ENCODE data around the gene SPAAR.
"Not testable (repeated sequence)": the region's sequence is repeated elsewhere in the genome, so short reads cannot be mapped to it uniquely, and the experiment has no call there.

The SPAAR gene

DNA sequence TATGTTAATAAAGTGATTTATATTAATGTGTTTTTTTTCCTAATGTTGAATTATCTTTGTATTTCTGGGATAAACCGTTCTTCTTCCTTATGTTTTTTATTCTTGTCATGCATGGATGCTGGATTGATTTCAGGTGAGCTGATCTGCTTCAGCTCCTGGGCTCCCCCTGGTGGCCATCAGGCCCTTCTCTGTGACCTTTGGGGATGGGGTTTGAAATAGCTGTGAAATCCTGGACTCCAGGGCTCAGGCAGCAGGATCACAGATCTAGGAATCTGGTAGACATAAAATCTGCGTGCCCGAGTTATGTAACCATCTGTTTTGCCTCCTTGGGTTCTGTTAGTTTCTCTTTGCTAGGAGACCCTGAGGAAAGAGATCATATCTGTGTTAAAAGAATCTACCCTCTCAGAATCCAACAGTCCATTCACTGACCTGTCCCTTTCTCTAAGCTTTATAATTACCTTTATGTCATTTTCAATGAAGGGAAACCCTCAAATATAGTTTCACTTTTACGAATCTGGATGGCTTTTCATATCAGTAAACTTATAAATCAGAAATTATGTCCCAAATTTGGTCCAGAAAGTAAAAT, 26.9 kb upstream of the SPAAR start:
- H3K4me3 ChIP-seq (replicated peaks; ENCODE audit: low read depth, low read length): no peak overlapping the region
- DNase-seq (ENCODE audit: low read depth): peak; percentile 79
- TF ChIP-seq CTCF (IDR thresholded peaks at IDR 0.05; ENCODE audit: low read length, missing control alignments): peak; percentile 100

- DNase-seq (ENCODE audit: low read depth): peak; percentile 55
- TF ChIP-seq CTCF (IDR thresholded peaks at IDR 0.05; ENCODE audit: low read length, missing control alignments): no peak
- no peak overlapping the region for H3K4me3 ChIP-seq (replicated peaks; ENCODE audit: low read depth, low read length)
Observed at GRCh38 chr9:35882996-35883395, 26.3 kb upstream of the SPAAR start.

- DNase-seq (ENCODE audit: low read depth); H3K4me3 ChIP-seq (replicated peaks; ENCODE audit: low read depth, low read length): not testable (repeated sequence)
Observed at GRCh38 chr9:35884908-35885307, 24.4 kb upstream of the SPAAR start.

DNA sequence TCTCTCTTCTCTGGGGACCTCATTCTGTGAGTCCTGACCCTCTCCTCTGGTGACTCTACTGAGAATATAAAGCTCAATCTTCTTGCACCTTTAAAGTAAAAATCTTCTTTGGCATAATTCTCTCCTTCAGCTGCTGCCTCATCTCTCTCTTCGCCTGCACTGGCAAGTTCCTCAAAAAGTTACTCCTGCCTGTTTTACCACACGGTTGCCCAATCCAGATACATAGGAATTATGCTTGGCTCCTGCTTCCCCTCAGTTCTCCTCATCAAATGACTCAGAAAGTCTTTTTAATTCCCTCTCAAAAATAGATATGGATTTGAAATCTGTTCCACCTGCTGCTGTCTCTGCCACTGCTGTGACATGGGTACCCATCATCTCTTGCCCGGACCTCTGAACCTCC, 17.6 kb upstream of the SPAAR start:
- no peak for DNase-seq (ENCODE audit: low read depth)
- H3K4me3 ChIP-seq (replicated peaks; ENCODE audit: low read depth, low read length): no peak overlapping the region

GRCh38 chr9:35892051-35892450, 17.2 kb upstream of the SPAAR start:
- no peak for DNase-seq (ENCODE audit: low read depth)
- no peak overlapping the region for H3K4me3 ChIP-seq (replicated peaks; ENCODE audit: low read depth, low read length)
- no peak for TF ChIP-seq CTCF (IDR thresholded peaks at IDR 0.05; ENCODE audit: low read length, missing control alignments)

More for the DNA sequence above, 17.6 kb upstream of the SPAAR start:
- TF ChIP-seq CTCF (IDR thresholded peaks at IDR 0.05; ENCODE audit: low read length, missing control alignments): no peak

- TF ChIP-seq CTCF (IDR thresholded peaks at IDR 0.05; ENCODE audit: low read length, missing control alignments): no peak
- no peak overlapping the region for H3K4me3 ChIP-seq (replicated peaks; ENCODE audit: low read depth, low read length)
- no peak for DNase-seq (ENCODE audit: low read depth)
Observed at GRCh38 chr9:35896570-35896969, 12.7 kb upstream of the SPAAR start.

- DNase-seq (ENCODE audit: low read depth); H3K4me3 ChIP-seq (replicated peaks; ENCODE audit: low read depth, low read length): not testable (repeated sequence)
Observed at GRCh38 chr9:35897376-35898099, 11.8 kb upstream of the SPAAR start.

DNA sequence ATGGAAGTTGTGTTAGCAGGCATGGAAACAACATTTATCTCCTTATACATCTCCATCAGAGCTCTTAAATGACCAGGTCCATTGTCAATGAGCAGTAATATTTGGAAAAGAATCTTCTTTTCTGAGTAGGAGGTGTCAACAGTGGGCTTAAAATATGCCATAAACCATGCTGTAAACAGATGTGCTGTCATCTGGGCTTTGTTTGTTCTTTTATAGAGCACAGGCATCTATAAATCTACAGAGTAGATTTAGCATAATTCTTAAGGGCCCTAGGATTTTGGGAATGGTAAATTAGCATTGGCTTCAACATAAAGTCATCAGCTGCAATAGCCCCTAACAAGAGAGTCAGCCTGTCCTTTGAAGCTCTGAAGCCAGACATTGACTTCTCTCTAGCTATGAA, 11.0 kb upstream of the SPAAR start:
- no peak for TF ChIP-seq CTCF (IDR thresholded peaks at IDR 0.05; ENCODE audit: low read length, missing control alignments)
- no peak overlapping the region for H3K4me3 ChIP-seq (replicated peaks; ENCODE audit: low read depth, low read length)
- DNase-seq (ENCODE audit: low read depth): no peak
